PC-3 (cell line): ENCODE data around the gene FXYD3.

Experiments
- CTCF ChIP-seq: fragments of 300-600 bp; sonication (generic); conservative IDR thresholded peaks from 2 replicates; pipeline ENCODE4 v1.5.1; 2017; ENCODE audit warnings: antibody characterized with exemption, low read depth, mild to moderate bottlenecking, low read length
- EZH2 ChIP-seq: fragments of 300-600 bp; sonication (generic); IDR thresholded peaks from one replicate; pipeline ENCODE4 v1.6.1; 2017; ENCODE audit warnings: antibody characterized with exemption, mild to moderate bottlenecking, low read length; ENCODE audit not compliant: unreplicated experiment

- no peak for TF ChIP-seq CTCF
- TF ChIP-seq EZH2: no peak
Observed at GRCh38 chr19:35083691-35084508, 31.7 kb upstream of the FXYD3 start.
